Measurements from ENCODE around the gene TMEM229B.

DNA sequence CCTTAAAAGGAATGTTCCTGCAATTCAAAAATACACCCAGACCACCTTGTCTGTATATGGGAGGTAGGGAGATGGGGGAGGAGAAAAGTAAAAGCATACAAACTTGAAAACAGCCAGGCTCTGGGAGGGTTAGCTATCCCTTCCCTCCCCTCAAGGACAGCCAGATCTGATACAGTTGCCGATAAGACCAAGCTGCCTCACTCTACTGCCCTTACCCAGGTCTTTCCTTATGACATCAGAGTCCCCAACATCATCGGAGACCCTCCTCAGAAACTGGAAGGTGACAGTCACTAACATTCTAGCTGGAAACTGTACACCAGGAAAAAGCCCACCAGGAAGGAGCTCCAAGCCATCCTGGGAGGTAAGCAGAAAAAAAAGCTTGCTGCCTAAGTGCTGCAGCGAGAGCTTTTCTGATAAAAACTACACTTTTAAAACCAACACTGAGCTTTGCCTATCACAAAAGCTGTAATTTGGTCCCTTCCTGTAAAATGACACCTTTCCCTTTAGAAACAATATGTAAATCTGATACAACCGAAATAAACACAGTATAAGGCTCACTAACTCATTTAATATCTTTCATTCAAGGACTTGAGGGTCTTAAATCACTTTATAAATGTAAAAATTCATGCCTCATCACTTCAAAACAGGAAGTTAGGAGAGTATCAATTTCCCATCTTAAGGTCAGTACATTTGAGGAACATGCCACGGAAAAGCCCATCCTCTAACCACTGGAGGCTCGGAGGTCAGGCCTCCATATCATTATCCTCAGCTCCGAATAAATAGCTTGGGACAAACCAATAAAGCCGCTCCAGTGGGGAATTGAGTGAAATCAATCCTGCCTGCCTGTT is 24.2 kb upstream of the TMEM229B start:
- TF ChIP-seq, protein P1, sequence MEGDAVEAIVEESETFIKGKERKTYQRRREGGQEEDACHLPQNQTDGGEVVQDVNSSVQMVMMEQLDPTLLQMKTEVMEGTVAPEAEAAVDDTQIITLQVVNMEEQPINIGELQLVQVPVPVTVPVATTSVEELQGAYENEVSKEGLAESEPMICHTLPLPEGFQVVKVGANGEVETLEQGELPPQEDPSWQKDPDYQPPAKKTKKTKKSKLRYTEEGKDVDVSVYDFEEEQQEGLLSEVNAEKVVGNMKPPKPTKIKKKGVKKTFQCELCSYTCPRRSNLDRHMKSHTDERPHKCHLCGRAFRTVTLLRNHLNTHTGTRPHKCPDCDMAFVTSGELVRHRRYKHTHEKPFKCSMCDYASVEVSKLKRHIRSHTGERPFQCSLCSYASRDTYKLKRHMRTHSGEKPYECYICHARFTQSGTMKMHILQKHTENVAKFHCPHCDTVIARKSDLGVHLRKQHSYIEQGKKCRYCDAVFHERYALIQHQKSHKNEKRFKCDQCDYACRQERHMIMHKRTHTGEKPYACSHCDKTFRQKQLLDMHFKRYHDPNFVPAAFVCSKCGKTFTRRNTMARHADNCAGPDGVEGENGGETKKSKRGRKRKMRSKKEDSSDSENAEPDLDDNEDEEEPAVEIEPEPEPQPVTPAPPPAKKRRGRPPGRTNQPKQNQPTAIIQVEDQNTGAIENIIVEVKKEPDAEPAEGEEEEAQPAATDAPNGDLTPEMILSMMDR (conservative IDR thresholded peaks at IDR 0.05 in 1 of 2, IDR thresholded peaks at IDR 0.05 in 1 of 2; ENCODE audit: low read depth in 1 of 2, low read length in 2 of 2) = no peak
- no peak for TF ChIP-seq EZH2 (IDR thresholded peaks at IDR 0.05; ENCODE audit: low read length, missing control alignments)

All from fibroblast of lung (primary cell).